Keratinocyte (primary cell): ENCODE data around the gene CLDN1.

Experiments used
- EZH2 ChIP-seq: IDR thresholded peaks from one replicate; pipeline ENCODE4 v1.6.1; 2012; ENCODE audit warnings: inconsistent platforms, mild to moderate bottlenecking, low read length, moderate library complexity
- TF ChIP-seq, protein P1 (sequence below), 3 experiments: IDR thresholded peaks in 1 of 3; conservative IDR thresholded peaks in 1 of 3; optimal IDR thresholded peaks in 1 of 3; 2 replicates in 2 of 3; 3 replicates in 1 of 3; pipeline versions ENCODE3 to v1.5.1; 2011; ENCODE audit warnings: low read length in 3 of 3, mild to moderate bottlenecking in 3 of 3, moderate library complexity in 2 of 3, control low read depth in 1 of 3, inconsistent platforms in 1 of 3; ENCODE audit not compliant: insufficient read depth in 2 of 3; ENCODE audit errors: extremely low read depth in 1 of 3

DNA sequence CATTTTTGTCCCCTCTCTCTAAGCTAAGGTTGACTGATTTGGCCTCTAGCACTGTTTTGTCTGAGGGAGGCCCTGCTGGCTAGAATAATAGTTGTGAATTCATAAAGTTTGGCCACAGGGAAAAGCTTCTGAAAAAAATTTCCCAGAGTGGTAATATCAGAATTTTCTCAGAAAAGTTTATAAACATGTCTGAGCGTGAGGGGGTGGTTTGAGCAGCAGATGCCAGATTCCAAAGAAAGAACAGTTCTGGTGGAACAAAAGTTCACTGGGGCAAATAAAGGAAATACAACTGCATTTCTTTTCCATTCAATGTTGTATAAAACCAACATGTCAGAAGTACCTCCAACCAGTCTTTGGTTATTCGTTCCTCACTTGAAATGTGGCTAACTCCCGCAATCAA is 61.2 kb downstream of the CLDN1 start:
- TF ChIP-seq, protein P1, sequence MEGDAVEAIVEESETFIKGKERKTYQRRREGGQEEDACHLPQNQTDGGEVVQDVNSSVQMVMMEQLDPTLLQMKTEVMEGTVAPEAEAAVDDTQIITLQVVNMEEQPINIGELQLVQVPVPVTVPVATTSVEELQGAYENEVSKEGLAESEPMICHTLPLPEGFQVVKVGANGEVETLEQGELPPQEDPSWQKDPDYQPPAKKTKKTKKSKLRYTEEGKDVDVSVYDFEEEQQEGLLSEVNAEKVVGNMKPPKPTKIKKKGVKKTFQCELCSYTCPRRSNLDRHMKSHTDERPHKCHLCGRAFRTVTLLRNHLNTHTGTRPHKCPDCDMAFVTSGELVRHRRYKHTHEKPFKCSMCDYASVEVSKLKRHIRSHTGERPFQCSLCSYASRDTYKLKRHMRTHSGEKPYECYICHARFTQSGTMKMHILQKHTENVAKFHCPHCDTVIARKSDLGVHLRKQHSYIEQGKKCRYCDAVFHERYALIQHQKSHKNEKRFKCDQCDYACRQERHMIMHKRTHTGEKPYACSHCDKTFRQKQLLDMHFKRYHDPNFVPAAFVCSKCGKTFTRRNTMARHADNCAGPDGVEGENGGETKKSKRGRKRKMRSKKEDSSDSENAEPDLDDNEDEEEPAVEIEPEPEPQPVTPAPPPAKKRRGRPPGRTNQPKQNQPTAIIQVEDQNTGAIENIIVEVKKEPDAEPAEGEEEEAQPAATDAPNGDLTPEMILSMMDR (optimal IDR thresholded peaks at IDR 0.05 in 1 of 3, IDR thresholded peaks at IDR 0.05 in 1 of 3, conservative IDR thresholded peaks at IDR 0.05 in 1 of 3; ENCODE audit: extremely low read depth in 1 of 3, insufficient read depth in 2 of 3, low read length in 3 of 3): no peak
- TF ChIP-seq EZH2: no peak
